ENCODE data around the gene DHRS7.

The DHRS7 gene

GRCh38 chr14:60206249-60206670 is 41.1 kb upstream of the DHRS7 start (continued):
- TF ChIP-seq PATZ1 (CRISPR knock-in tag; IDR thresholded peaks at IDR 0.05; ENCODE audit: borderline replicate concordance) = no peak
- no peak for TF ChIP-seq CREB5 (CRISPR knock-in tag; IDR thresholded peaks at IDR 0.05; ENCODE audit: low read depth)
- TF ChIP-seq ZNF8 (CRISPR knock-in tag; IDR thresholded peaks at IDR 0.05) = no peak

- no peak for ATAC-seq
Observed at GRCh38 chr14:60204843-60205774, 39.9 kb upstream of the DHRS7 start.

More at GRCh38 chr14:60204843-60205774, 39.9 kb upstream of the DHRS7 start:
- TF ChIP-seq CSRNP3 (CRISPR knock-in tag; IDR thresholded peaks at IDR 0.05) = no peak
- TF ChIP-seq TOX (CRISPR knock-in tag; IDR thresholded peaks at IDR 0.05; ENCODE audit: borderline replicate concordance) = no peak
- TF ChIP-seq ISL1 (CRISPR knock-in tag; IDR thresholded peaks at IDR 0.05) = no peak
- TF ChIP-seq ESRRG (CRISPR knock-in tag; IDR thresholded peaks at IDR 0.05) = no peak
- no peak for TF ChIP-seq POU6F1 (CRISPR knock-in tag; IDR thresholded peaks at IDR 0.05; ENCODE audit: borderline replicate concordance, low read depth)
- no peak for TF ChIP-seq ZFP30 (CRISPR knock-in tag; IDR thresholded peaks at IDR 0.05)
- no peak for TF ChIP-seq CSDC2 (CRISPR knock-in tag; IDR thresholded peaks at IDR 0.05)
- no peak for TF ChIP-seq RARB (CRISPR knock-in tag; IDR thresholded peaks at IDR 0.05)
- no peak for TF ChIP-seq TSHZ2 (CRISPR knock-in tag; IDR thresholded peaks at IDR 0.05)
- no peak for TF ChIP-seq ARNTL (CRISPR knock-in tag; IDR thresholded peaks at IDR 0.05; ENCODE audit: borderline replicate concordance, low read depth)
- TF ChIP-seq ZFP3 (CRISPR knock-in tag; IDR thresholded peaks at IDR 0.05) = no peak
- TF ChIP-seq CREB5 (CRISPR knock-in tag; IDR thresholded peaks at IDR 0.05; ENCODE audit: low read depth) = no peak
- TF ChIP-seq SNAI2 (CRISPR knock-in tag; IDR thresholded peaks at IDR 0.05) = no peak
- no peak for TF ChIP-seq PPARA (CRISPR knock-in tag; IDR thresholded peaks at IDR 0.05; ENCODE audit: borderline replicate concordance)
- TF ChIP-seq ZNF565 (CRISPR knock-in tag; conservative IDR thresholded peaks at IDR 0.05; ENCODE audit: low read depth) = no peak
- TF ChIP-seq PATZ1 (CRISPR knock-in tag; IDR thresholded peaks at IDR 0.05; ENCODE audit: borderline replicate concordance) = no peak
- TF ChIP-seq TCF4 (CRISPR knock-in tag; IDR thresholded peaks at IDR 0.05; ENCODE audit: borderline replicate concordance) = no peak
